ENCODE measurements around the gene LRRC61.
"Not testable (repeated sequence)": the region's sequence is repeated elsewhere in the genome, so short reads cannot be mapped to it uniquely, and the experiment has no call there.

DNA sequence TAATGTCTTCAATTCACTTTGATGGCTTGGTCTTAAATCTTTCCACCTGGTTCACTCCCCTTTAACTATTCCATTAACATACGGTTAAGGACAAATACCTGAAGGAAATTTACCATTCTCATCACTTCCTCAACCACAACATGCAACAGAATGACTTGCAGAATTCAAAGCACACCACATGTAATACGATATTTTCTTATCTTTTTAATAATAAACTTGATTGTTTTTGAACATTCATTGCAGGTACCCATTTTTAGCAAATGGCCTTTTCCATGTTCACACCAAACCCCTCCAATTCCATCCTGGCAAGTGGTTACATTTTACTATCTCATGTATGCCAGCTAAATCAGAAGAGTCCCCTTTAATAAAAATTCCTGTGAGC lies 17.3 kb upstream of the LRRC61 start:
- TF ChIP-seq, protein P1, sequence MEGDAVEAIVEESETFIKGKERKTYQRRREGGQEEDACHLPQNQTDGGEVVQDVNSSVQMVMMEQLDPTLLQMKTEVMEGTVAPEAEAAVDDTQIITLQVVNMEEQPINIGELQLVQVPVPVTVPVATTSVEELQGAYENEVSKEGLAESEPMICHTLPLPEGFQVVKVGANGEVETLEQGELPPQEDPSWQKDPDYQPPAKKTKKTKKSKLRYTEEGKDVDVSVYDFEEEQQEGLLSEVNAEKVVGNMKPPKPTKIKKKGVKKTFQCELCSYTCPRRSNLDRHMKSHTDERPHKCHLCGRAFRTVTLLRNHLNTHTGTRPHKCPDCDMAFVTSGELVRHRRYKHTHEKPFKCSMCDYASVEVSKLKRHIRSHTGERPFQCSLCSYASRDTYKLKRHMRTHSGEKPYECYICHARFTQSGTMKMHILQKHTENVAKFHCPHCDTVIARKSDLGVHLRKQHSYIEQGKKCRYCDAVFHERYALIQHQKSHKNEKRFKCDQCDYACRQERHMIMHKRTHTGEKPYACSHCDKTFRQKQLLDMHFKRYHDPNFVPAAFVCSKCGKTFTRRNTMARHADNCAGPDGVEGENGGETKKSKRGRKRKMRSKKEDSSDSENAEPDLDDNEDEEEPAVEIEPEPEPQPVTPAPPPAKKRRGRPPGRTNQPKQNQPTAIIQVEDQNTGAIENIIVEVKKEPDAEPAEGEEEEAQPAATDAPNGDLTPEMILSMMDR (IDR thresholded peaks at IDR 0.05), result not testable (repeated sequence)
- TF ChIP-seq POLR2A (IDR thresholded peaks at IDR 0.05), result not testable (repeated sequence)
